Activated naive CD8-positive, alpha-beta T cell treated with anti-CD3 and anti-CD28 coated beads, Interleukin-2, amount 10 ng/mL, durations not matched to agents 7 days and 5 days (primary cell): ENCODE data around the gene RABIF. TPM values are rescaled to one million over a fixed set of nuclear protein-coding genes. Genes with fewer than 3 reads are reported as not detected.
A peak's percentile ranks its signal among the peaks of the same experiment; 100 is the strongest.
"Not testable (repeated sequence)": the region's sequence is repeated elsewhere in the genome, so short reads cannot be mapped to it uniquely, and the experiment has no call there.

ENCODE experiments used
- ATAC-seq: fragments of 150-1000 bp; cut with Tn5 transposase; one replicate; pipeline ENCODE4 v1.10.0; 2021; ENCODE audit warnings: low read depth, moderate library complexity
- POLR2A ChIA-PET: fragments of 350-600 bp; sonication (Branson Sonifier 250); formaldehyde crosslinking; loops from one replicate; lab custom pipeline; 2021; ENCODE audit warnings: antibody characterized with exemption; lab: Charles Lee
- DNase-seq: peaks from one replicate; pipeline ENCODE4 v3.0.0; 2021
- H3K27ac Mint-ChIP-seq: one replicate; pipeline ENCODE4 v1.8.0; 2022; ENCODE audit warnings: mild to moderate bottlenecking, mixed read lengths
- H3K27me3 Mint-ChIP-seq: one replicate; pipeline ENCODE4 v1.8.0; 2022; ENCODE audit warnings: mild to moderate bottlenecking, moderate library complexity, mixed read lengths
- H3K36me3 Mint-ChIP-seq: one replicate; pipeline ENCODE4 v1.8.0; 2021; ENCODE audit warnings: mild to moderate bottlenecking, mixed read lengths
- H3K4me1 Mint-ChIP-seq: one replicate; pipeline ENCODE4 v1.8.0; 2021; ENCODE audit warnings: mixed read lengths
- H3K4me3 Mint-ChIP-seq: one replicate; pipeline ENCODE4 v1.8.0; 2022; ENCODE audit warnings: mild to moderate bottlenecking, moderate library complexity, mixed read lengths
- H3K9me3 Mint-ChIP-seq: one replicate; pipeline ENCODE4 v1.8.0; 2021; ENCODE audit warnings: mixed read lengths
- total RNA-seq, 2 experiments: library from RNA; stranded (reverse); gene quantifications; one replicate each; pipeline ENCODE4 v1.2.3, GENCODE V29; 2021

RABIF gene
- total RNA-seq, 2 experiments from 2014 or later = 12.7 to 13.1 TPM

- ATAC-seq (no peak), DNase-seq (no peak)
- Mint-ChIP-seq H3K27me3 (no peaks in the 10 kb centered on the region), H3K4me1 (no peaks in the 10 kb centered on the region), H3K4me3 (no peak overlapping the region), H3K36me3 (peaks cover 19% of the 10 kb centered on the region), H3K9me3 (no peaks in the 10 kb centered on the region), H3K27ac (no peak overlapping the region)
- POLR2A ChIA-PET = no interaction called here
Measured at GRCh38 chr1:202905331-202905730, 16.4 kb upstream of the RABIF start.

- H3K9me3 Mint-ChIP-seq, DNase-seq, H3K4me1 Mint-ChIP-seq, H3K27ac Mint-ChIP-seq, POLR2A ChIA-PET, H3K4me3 Mint-ChIP-seq, ATAC-seq, H3K27me3 Mint-ChIP-seq: not testable (repeated sequence)
- peaks cover 17% of the 10 kb centered on the region for H3K36me3 Mint-ChIP-seq
Measured at GRCh38 chr1:202903808-202904207, 14.9 kb upstream of the RABIF start.

GRCh38 chr1:202901555-202901954 lies 12.6 kb upstream of the RABIF start:
- Mint-ChIP-seq H3K36me3 (peaks cover 24% of the 10 kb centered on the region), H3K27ac (no peak overlapping the region), H3K9me3 (no peaks in the 10 kb centered on the region), H3K4me1 (no peaks in the 10 kb centered on the region), H3K27me3 (no peaks in the 10 kb centered on the region), H3K4me3 (no peak overlapping the region)
- ATAC-seq (no peak), DNase-seq (no peak)
- POLR2A ChIA-PET = no interaction called here

DNA sequence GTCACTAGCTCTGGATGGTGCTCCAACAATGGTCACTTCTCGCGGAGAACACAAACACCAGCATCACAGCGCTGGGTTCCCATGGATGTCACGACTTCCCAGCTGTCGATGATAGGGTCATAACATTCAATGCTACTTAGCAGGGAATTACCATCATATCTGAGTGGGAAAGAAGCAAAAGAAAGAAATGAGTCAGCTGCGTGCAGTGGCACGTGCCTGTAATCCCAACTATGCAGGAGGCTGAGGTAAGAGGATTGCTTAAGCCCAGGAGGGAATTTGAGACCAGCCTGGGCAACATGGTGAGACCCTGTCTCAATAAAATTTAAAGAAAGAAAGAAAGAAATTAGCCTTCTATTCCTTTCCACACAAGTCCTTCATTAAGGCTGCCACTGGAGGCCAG lies 3.6 kb upstream of the RABIF start:
- Mint-ChIP-seq H3K9me3 (no peaks in the 10 kb centered on the region), H3K4me1 (peaks cover 13% of the 10 kb centered on the region), H3K36me3 (peaks cover 19% of the 10 kb centered on the region), H3K27me3 (no peaks in the 10 kb centered on the region), H3K27ac (no peak overlapping the region), H3K4me3 (no peak overlapping the region)
- POLR2A ChIA-PET = no interaction called here
- DNase-seq = no peak
- no peak for ATAC-seq

- H3K36me3 Mint-ChIP-seq = peaks cover 17% of the 10 kb centered on the region
- ATAC-seq (no peak), DNase-seq (no peak)
- POLR2A ChIA-PET = interaction anchor here (1.2 kb wide), 1 partner anchor 37 kb away, joined by 5 read pairs; the partner anchor contains the start of gene KLHL12
- peaks cover 13% of the 10 kb centered on the region for H3K4me1 Mint-ChIP-seq
- H3K27me3 Mint-ChIP-seq = no peaks in the 10 kb centered on the region
- H3K9me3 Mint-ChIP-seq = no peaks in the 10 kb centered on the region
- no peak overlapping the region for H3K27ac Mint-ChIP-seq
- no peak overlapping the region for H3K4me3 Mint-ChIP-seq
Measured at GRCh38 chr1:202890392-202890791, 1.4 kb upstream of the RABIF start.

DNA sequence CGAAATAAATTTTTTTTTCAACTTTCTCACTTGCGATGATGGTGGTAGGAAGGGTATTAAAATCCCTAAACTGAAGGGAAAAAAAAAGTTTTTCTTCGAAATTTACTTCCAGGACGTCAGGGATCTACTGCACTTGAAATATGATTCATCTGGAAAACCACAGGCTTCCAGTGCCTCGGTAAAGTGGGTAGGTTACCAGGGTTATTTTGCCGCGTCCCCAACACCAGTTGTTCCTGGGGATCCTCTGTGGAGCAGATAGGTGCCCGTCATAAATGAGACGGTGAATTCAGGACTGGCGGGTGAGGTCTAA lies 773 bp downstream of the RABIF start:
- Mint-ChIP-seq H3K36me3 (peaks cover 13% of the 10 kb centered on the region), H3K4me3 (peak overlapping the region; percentile 94), H3K4me1 (peaks cover 14% of the 10 kb centered on the region), H3K27ac (peak overlapping the region; percentile 92), H3K27me3 (no peaks in the 10 kb centered on the region), H3K9me3 (no peaks in the 10 kb centered on the region)
- ATAC-seq (no peak), DNase-seq (no peak)
- POLR2A ChIA-PET = interaction anchor here (0.6 to 1.8 kb wide), 7 partner anchors 28 to 971 kb away, joined by 3 to 9 read pairs (median 4); partner anchors contain the start of genes PCAT6 and TMEM183A

DNA sequence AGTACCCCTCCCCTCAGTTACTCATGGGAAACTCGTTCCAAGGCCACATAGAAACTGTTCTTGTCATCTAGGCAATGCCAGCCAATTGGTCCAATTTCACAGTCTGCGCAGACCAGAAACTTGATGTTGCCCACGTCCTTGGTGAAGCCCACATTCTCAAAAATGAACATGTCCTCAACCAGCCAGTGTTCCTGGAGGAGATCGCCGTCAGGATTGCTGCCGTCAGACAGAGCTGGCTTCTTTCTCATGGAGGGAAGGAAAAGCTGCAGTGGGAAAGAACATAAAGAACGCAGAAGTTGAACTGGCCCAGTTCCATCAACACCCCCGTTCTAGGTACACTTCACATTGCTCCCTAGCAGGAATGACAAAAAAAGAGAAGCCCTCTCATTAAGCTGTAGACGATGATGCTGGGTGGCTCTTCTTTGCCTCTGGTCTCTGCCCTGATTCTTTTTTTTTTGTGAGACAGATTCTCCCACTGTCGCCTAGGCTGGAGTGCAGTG lies 7.9 kb downstream of the RABIF start:
- H3K4me1 Mint-ChIP-seq = peaks cover 3% of the 10 kb centered on the region
- no peak for ATAC-seq
- H3K36me3 Mint-ChIP-seq = peaks cover 14% of the 10 kb centered on the region
- H3K27me3 Mint-ChIP-seq = no peaks in the 10 kb centered on the region
- H3K9me3 Mint-ChIP-seq = no peaks in the 10 kb centered on the region
- no peak overlapping the region for H3K4me3 Mint-ChIP-seq
- POLR2A ChIA-PET = no interaction called here
- H3K27ac Mint-ChIP-seq = no peak overlapping the region
- no peak for DNase-seq

- Mint-ChIP-seq H3K9me3 (no peaks in the 10 kb centered on the region), H3K27ac (no peak overlapping the region), H3K27me3 (no peaks in the 10 kb centered on the region), H3K4me1 (peaks cover 3% of the 10 kb centered on the region), H3K36me3 (peaks cover 14% of the 10 kb centered on the region), H3K4me3 (no peak overlapping the region)
- POLR2A ChIA-PET = no interaction called here
- no peak for DNase-seq
- no peak for ATAC-seq
Measured at GRCh38 chr1:202880062-202880461, 8.9 kb downstream of the RABIF start.

GRCh38 chr1:202879128-202879527 lies 9.8 kb downstream of the RABIF start:
- no peaks in the 10 kb centered on the region for H3K9me3 Mint-ChIP-seq
- no peak overlapping the region for H3K4me3 Mint-ChIP-seq
- H3K4me1 Mint-ChIP-seq = peaks cover 5% of the 10 kb centered on the region
- H3K27ac Mint-ChIP-seq = no peak overlapping the region
- ATAC-seq (no peak), DNase-seq (no peak)
- POLR2A ChIA-PET = no interaction called here
- H3K27me3 Mint-ChIP-seq = no peaks in the 10 kb centered on the region
- H3K36me3 Mint-ChIP-seq = peaks cover 14% of the 10 kb centered on the region

GRCh38 chr1:202873026-202873425 lies 15.9 kb downstream of the RABIF start:
- peaks cover 2% of the 10 kb centered on the region for H3K4me1 Mint-ChIP-seq
- ATAC-seq (no peak), DNase-seq (no peak)
- no peak overlapping the region for H3K4me3 Mint-ChIP-seq
- peaks cover 7% of the 10 kb centered on the region for H3K27me3 Mint-ChIP-seq
- no peak overlapping the region for H3K27ac Mint-ChIP-seq
- H3K36me3 Mint-ChIP-seq = no peaks in the 10 kb centered on the region
- POLR2A ChIA-PET = interaction anchor here (0.6 kb wide), 1 partner anchor 64 kb away, joined by 3 read pairs; no protein-coding TSS in a partner anchor
- no peaks in the 10 kb centered on the region for H3K9me3 Mint-ChIP-seq

GRCh38 chr1:202871367-202871766 lies 17.6 kb downstream of the RABIF start:
- Mint-ChIP-seq H3K4me1 (peaks cover 2% of the 10 kb centered on the region), H3K4me3 (no peak overlapping the region), H3K27ac (no peak overlapping the region), H3K9me3 (no peaks in the 10 kb centered on the region), H3K36me3 (no peaks in the 10 kb centered on the region), H3K27me3 (peaks cover 11% of the 10 kb centered on the region)
- DNase-seq (no peak), ATAC-seq (no peak)
- POLR2A ChIA-PET = interaction anchor here (0.9 kb wide), 1 partner anchor 35 kb away, joined by 3 read pairs; no protein-coding TSS in a partner anchor

DNA sequence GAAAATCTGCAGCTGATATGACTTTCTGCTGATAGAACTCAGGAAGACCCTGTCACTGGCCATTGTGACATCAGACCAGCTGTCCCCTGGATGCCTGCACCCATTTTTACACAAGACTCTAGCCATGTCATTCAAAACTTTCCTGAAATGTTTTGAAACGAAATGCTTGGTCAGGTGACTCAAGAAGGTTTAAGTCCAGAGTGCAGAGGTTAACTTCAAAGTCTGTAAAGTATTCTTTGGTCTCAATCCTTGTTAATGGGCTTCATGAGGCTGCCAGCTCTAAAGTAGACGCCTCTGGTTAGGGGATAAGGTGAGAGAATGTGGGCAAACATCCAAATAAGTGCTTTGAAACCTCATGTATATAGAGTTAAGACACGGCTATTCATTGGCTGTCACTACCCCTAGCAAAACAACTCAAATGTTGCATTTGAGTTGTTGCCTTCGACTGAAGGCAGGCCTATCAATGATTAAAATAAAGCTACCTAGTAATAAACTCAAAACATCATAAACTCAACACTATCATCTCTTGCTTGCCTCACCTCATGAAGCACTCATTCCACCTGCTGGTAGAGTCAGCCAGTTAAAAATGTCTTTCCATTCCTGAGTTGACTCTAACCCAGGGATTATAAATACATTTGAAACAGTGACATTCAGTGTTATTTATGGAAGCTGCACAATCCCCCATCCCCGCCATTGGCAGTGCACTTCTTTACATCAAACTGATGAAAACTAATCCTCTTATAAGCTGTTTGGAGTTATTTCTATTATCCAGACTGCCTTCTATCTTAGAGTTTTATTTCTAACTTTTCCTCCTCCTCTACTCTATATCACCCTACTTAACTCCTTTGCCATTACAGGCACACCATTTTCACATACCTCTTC lies 26.0 kb downstream of the RABIF start:
- H3K36me3 Mint-ChIP-seq = peaks cover 2% of the 10 kb centered on the region
- no peak for ATAC-seq
- H3K9me3 Mint-ChIP-seq = no peaks in the 10 kb centered on the region

GRCh38 chr1:202861420-202862132 lies 27.4 kb downstream of the RABIF start:
- peak; percentile 77 for ATAC-seq
- peaks cover 16% of the 10 kb centered on the region for H3K4me1 Mint-ChIP-seq
- peak overlapping the region; percentile 78 for H3K4me3 Mint-ChIP-seq
- POLR2A ChIA-PET = interaction anchor here (1.0 kb wide), 1 partner anchor 145 kb away, joined by 3 read pairs; the partner anchor contains the start of gene TMEM183A
- H3K36me3 Mint-ChIP-seq = peaks cover 2% of the 10 kb centered on the region
- H3K27ac Mint-ChIP-seq = no peak overlapping the region
- H3K9me3 Mint-ChIP-seq = no peaks in the 10 kb centered on the region
- H3K27me3 Mint-ChIP-seq = peaks cover 63% of the 10 kb centered on the region
- peak; percentile 63 for DNase-seq

More for the DNA sequence above, 26.0 kb downstream of the RABIF start:
- Mint-ChIP-seq H3K27ac (no peak overlapping the region), H3K4me1 (peaks cover 16% of the 10 kb centered on the region), H3K27me3 (peaks cover 66% of the 10 kb centered on the region), H3K4me3 (no peak overlapping the region)
- no peak for DNase-seq
- POLR2A ChIA-PET = interaction anchor here (0.5 to 1.0 kb wide), 3 partner anchors 110 to 765 kb away, joined by 3 read pairs; partner anchors contain the start of gene TMEM183A
